Posterior vena cava (tissue), 2 donors: Measurements from ENCODE around the gene LBHD1. TPM values are rescaled to one million over a fixed set of nuclear protein-coding genes. Genes with fewer than 3 reads are reported as not detected.
A peak's percentile ranks its signal among the peaks of the same experiment; 100 is the strongest.
"Not testable (repeated sequence)": the region's sequence is repeated elsewhere in the genome, so short reads cannot be mapped to it uniquely, and the experiment has no call there.

Experiments used
- DNase-seq: peaks from one replicate; pipeline ENCODE4 v3.0.0-alpha.2; 2020; ENCODE audit warnings: low spot score
- intact Hi-C, 2 donors: fragments of 100-400 bp; cut with DNase I; formaldehyde crosslinking; loops; one replicate each; pipeline versions ENCODE4 v1.14.1 to v1.14.2; 2022 to 2023
- total RNA-seq, 2 donors: library from RNA; stranded (reverse); fragmentation: NEBNext Ultra II Directional; extraction: Animal tissue kit (Norgen Biotek cat#: 25700); gene quantifications; one replicate each; pipeline ENCODE4 v1.2.1, GENCODE V29; 2021
- donor health status: DM: yes; HTN: yes; CAD: no.
- donor health status: DM: yes; HTN: yes; CAD: no.

Gene LBHD1
- total RNA-seq, 2 donors from 2014 or later = 3.7 to 5.1 TPM

DNA sequence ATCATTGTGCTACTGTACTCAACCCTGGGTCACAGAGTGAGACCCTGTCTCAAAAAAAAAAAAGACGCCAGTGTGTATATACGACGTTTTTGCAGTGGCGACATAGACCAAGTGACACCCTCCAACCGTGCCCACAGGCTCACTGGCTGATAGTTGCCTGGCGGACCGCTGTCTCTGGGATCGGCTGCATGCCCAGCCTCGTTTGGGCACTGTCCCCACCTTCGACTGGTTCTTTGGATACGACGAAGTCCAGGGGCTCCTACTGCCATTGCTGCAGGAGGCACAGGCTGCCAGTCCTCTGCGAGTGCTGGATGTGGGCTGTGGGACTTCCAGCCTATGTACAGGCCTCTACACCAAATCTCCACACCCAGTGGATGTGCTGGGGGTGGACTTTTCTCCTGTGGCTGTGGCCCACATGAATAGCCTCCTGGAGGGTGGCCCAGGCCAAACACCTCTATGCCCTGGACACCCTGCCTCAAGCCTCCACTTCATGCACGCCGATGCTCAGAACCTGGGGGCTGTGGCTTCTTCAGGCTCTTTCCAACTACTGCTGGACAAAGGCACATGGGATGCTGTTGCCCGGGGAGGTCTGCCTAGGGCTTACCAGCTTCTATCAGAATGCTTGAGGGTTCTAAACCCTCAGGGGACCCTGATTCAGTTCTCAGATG lies 5.7 kb downstream of the LBHD1 start:
- no peak for DNase-seq
- intact Hi-C loops = no loop called here

DNA sequence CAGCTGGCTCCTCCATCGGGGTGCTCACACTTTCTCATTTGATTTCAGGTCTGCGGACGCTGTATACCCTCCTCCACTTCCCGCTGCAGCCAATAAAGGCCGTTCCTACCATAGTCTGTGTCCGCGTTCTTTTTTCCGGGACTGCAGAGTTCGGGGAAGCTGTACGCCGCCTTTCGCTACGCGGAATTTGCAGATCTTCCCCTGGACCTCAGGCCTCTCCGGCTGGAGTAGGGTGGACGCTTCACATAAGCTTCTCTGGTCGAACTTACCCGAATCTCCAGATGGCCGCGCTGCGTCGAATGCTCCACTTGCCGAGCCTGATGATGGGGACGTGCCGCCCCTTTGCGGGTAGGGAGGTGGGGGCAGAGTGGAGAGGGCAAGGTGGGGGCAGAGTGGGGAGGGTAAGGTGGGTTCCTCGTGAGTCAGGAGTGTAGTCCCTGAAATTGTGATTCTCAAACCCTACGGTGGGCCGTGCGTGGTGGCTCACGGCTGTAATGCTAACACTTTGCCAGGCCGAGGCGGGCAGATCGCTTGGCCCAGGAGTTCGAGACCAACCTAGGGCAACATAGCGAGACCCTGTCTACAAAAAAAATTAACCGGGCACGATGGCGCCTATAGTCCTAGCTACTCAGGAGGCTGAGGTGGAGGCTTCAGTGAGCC lies 6.3 kb downstream of the LBHD1 start:
- intact Hi-C loops = no loop called here
- peak; percentile 88 for DNase-seq

DNA sequence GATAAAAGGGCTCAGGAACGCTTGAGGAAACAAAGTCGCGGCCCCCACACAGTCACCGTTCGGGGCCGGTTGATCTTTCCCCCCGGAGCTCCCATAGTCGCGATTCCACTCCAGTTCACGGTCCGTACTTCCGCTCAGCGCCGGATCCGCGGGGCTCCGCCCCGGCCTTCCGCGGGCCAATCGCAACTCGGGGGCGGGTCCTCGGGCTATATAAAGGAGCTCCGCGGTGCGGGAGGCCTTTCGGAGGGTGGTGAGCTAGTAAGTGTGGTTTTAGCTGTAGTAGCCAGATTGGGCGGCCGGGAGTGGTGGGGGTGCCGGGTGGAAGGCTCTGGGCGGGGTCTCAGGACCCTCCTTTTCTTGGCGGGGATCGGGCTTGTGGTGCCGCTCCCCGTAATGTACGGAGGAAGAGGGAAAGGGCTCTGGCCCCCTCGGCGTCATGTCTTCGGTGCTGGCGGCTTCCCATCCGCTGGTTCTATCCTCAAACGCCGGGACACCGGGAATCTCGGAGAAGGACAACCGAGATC lies 6.9 kb downstream of the LBHD1 start, which contains the start of the genes C11orf98 and CSKMT:
Gene C11orf98, minus strand, starts transcription at position 136 of the 524 bp plus-strand sequence. Its CDS starts 41 bp downstream, at position 95.
Gene CSKMT, plus strand, starts transcription at position 238 of the 524 bp plus-strand sequence. CDS start 568 bp downstream, outside the sequence.
- peak; percentile 98 for DNase-seq
- intact Hi-C loops = no loop called here

DNA sequence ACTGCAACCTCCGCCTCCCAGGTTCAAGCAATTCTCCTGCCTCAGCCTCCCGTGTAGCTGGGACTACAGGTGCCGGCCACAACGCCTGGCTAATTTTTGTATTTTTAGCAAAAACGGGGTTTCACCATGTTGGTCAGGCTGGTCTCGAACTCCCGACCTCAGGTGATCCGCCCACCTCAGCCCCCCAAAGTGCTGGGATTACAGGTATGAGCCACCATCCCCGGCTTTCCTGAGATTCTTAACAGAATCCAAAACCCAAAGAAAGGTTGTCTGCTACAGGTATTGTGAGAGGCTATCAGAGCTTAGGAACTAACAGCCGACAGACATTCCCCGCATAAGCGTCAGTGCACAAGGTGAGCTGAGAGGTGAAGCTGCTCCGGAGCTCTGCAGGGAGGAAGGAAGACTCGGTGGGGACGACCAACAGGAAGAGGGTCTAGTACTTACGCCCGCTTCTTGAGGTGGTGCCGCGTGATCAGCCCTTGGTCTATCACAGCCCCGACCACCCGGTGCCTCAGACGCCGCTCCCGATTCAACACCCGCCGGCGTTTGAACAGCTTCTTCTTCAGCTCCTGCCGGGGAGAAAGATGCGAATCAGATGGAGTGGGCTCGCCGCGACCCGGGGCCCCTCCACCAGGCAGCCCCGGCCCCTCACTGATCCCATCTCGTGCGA lies 7.5 kb downstream of the LBHD1 start:
- DNase-seq = peak; percentile 85
- intact Hi-C loops = no loop called here

DNA sequence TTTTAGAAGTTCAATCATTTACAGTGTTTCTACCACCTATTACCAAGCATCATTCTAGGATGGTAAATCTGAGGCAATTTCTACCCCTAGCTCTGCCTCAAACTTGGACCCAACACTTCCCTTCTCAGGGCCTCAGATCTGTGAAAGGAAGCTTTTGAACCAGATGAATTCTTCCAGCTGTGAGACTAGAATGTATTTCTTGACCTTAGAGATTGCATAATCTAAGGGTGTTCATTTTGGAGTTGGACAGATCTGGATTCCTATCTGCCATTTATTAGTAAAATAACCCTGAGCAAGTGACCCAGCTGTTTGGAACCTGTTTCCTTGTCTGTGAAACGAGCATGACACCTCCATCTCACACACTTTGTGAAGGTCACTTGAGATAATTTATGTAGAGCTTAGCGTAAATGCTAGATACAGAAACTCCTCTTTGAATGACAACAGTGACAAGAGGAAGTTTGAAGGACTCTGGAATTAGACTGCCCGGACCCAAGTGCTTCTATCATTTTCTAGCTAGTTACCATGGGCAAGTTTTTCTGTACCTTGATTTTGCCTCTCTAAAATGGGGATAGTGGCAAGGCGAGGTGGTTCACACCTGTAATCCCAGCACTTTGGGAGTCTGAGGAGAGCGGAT lies 15.2 kb downstream of the LBHD1 start:
- DNase-seq = no peak
- intact Hi-C loops = no loop called here

DNA sequence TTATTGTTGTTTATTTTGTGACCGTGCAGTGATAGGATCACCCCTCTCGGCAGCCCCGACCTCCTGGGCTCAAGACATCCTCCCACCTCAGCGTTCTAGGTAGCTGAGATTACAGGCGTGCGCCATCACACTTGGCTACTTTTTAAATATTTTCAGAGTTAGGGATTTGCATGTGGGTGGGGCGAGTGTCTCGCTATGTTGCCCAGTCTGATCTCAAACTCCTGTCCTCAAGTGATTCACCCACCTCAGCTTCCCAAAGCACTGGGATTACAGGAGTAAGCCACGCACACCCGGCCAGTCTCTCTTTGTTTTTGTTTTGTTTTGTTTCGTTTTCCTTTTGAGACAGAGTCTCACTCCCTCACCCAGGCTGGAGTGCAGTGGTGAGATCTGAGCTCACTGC lies 17.8 kb downstream of the LBHD1 start:
- intact Hi-C loops = no loop called here
- DNase-seq = no peak

DNA sequence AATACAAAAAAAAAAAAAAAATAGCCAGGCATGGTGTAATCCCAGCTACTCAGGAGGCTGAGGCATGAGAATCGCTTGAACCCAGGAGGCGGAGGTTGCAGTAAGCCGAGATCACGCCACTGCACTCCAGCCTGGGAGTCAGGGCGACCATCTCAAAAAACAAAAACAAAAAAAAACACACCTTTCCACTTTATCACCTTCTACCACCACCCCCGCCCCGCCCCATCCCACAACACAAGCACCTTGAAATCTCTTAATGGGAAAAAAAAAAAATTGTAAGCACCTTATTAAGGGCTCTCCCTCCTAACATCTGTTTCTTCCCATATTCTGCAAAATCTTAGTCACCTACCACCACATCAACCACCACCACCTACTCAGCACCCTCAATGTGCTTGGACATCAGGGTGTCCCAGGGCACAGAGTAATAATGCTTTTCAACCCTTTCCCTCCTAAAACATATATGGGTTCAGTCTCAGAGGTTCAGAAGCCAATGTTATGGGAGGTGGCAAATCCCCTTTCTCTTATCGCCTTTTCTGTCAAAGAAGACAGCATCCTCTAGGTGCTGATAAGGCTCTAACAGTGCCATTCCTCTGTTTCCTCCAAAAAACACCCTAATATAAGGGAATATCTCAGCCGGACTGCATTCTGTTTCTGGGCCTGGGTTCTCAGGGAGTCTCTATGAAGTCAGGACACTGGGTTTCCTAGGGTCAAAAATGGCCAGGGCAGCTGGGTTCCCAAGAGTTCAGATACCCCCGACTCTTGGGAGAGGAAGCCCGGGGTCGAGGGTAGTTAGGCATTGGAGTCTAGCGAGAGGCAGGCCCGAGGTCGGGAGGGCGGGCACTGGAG lies 19.7 kb downstream of the LBHD1 start:
- intact Hi-C loops = no loop called here
- DNase-seq = no peak

DNA sequence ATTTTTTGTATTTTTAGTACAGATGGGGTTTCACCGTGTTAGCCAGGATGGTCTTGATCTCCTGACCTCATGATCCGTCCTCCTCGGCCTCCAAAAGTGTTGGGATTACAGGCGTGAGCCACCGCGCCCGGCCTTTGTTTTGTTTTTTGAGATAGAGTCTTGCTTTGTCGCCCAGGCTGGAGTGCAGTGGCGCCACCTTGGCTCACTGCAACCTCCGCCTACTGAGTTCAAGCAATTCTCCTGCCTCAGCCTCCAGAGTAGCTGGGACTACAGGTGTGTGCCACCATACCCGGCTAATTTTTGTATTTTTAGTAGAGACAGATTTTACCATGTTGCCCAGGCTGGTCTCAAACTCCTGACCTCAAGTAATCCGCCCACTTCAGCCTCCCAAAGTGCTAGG lies 21.8 kb downstream of the LBHD1 start:
- intact Hi-C loops, DNase-seq: not testable (repeated sequence)

DNA sequence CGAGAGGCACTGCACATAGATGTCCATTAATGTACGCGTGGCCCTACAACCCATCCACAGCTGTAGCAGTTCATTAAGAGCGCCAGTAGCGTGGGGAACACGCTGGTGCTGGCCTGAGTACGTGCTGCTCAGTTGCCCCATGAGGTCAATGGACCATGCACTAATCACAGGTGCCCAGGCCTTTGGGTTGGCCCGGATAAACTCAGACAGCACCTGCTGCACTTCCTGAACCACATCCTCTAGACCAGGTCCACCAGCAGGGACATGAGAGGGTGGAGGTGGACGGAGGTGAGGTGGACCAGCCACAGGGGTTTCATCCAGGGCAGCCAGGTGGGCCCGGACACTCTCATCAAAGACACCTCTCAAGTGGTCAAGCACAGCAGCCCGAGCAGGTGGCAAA lies 22.6 kb downstream of the LBHD1 start:
- intact Hi-C loops = no loop called here
- DNase-seq = no peak

DNA sequence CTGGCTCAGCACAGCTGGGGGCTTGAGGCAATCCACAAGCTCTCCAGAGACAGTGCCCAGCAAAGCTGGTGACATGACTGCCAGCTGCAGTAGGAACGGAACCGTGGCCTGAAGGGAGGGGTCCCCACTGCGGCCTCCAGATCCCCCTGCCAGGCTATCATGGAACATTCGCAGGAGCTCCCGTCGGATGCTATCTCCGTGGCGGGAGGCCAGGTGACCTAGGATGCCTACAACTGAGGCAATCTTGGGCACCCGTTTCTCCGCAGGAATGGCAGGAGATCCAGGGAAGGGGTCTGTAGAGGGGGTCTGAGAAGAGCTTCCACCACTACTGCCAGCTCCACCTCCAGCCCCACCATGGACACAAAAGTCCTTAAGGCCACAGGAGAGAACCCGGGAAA lies 23.1 kb downstream of the LBHD1 start:
- intact Hi-C loops = no loop called here
- no peak for DNase-seq

DNA sequence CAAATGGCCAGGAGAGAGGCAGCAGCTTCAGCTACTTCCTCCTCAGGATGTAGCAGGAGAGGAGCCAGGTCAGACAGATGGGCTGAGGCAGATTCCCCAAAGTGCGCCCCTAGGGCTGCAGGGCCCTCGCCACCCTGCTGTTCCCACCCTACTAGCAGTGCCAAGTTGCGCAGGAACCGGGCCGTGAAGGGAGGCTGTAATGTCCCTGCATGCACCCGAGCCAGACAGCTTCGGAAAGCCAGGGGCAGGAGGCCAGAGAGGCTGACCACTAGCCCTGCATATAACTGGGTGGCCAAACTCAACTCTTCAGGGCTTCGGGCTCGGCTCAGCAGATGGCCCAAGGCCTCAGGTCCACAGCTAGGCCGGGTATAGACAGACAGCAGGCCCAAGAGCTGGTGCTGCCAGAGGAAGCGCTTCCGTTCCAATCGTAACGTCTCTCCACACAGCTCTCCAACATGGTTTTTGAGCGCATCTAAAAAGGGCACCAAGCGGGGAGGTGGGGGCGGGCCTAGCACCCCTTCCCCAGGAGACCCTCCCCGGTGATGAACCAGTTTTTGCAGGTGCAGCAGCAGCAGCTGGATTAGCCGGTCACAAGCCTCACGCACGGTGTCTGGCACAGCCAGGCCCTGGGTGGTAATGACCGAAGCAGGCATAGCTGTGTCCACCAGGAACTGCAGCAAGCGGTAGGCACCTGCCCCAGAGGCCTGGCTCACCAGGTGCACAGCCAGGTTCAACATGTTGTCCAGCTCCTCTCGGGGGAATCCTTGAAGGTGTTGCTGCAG lies 23.7 kb downstream of the LBHD1 start:
- no peak for DNase-seq
- intact Hi-C loops = no loop called here

DNA sequence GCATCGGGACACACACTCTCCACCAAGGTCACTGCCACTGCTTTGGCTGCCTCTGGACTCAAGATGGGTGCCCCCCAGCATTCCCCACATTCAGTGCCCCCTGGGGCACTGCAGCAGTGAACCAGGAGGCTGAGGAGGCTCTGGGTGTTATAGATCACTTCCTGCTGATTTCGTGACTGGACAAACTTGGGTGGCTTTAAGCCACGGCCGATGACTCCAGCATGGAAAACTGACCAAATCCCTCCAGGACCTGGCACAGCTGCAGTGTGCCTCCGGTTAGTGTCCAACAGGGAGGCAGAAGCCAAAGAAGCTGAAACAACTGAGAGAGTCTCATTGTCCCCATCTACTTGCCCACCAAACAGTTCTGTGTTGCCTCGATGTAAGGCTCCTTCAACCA lies 24.5 kb downstream of the LBHD1 start:
- no peak for DNase-seq
- intact Hi-C loops = no loop called here

DNA sequence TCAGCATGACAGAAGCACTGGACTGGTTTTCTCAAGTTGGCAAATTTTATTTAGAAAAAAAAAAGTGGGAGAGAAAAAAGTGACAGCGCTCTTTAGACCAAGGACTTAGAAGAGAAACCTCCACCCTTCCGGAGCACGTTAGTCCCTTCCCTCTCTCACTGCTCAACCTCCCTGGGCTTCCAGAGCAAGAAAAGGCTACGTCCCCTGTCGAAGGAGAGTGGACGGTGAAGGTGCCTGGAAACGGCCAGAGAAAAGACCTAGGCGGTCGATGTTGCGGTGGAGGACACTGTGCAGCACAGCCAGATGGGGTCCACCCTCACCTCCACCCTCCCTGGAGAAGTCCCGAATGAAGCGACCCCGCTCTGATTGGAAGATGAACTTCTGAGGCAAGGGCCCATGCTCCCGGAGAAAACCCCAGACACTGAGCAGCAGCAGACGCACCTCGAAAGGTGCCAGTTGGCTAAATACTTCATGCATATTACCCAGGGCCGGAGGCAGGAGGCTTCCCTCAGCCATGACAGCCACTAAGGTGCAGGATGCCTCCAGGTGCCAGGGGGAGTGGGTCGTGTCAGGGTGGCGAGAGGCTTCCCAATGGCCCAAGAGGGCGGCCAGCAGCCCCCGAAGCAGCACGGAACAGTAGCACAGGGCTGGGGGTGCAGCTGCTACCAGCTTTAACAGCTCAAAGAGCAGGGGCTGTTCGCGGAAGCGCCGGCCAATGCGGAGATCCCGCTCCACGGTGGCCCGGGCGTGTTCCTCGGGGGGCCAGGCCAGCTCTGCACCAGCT lies 25.1 kb downstream of the LBHD1 start:
- intact Hi-C loops = no loop called here
- DNase-seq = no peak

DNA sequence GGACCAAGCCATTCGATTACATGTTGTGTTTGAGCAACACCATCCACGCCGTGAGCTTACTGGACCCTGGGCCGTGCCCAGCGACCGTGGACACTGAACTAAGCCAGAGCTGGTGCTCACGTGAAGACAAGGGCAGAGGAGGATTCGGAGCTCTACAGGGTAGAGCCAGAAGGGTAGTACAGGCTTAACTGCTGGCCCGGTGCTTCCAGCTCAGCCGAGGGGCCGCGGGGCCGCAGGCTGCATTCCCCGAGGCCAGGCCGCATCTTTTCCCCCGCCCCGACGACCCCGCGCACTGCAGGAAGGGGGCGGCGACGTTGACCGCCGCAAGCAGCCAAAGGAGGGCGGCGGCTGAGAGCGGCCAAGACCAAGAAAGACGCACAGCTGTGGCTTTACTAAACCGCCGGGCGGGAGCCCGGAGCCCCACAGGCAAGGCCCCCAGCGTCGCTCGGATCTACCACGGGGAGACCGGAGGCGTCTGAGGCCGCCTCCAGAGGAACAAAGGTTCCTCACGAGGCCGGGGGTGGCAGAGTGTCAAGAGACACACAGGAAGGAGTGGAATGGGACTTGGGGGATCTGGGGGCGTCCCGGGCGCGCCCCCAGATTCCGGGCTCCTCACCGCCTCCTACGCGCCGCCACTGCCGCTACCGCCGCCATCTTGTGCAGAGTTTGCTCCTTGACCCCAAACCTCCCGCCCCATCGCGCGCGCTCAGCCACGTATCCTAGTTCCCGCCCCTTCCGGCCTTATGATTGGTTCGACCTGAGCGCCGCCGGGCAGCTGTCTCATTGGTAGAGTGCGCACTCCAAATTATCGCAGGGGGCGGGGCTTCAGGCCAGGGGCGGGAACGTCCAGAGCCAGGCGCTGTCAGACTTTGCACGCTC lies 25.9 kb downstream of the LBHD1 start, which contains the start of gene GANAB:
Gene GANAB, minus strand, starts transcription at position 668 of the 879 bp plus-strand sequence. Its CDS starts 14 bp downstream, at position 654.
- DNase-seq = peak; percentile 100
- intact Hi-C loops = no loop called here

DNA sequence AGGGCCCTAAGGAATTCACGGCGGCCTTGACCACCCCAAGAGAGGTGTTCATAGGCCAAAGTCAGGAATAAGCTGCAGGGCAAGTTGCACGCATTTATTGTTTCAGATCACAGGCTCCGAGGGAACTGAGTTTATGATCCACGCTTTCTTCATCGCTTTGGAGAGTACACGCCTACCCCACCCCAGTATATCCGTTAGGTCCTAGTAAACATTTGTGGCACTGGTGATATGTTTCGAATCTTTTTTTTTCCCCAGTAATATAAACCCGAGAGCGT lies 26.5 kb downstream of the LBHD1 start:
- no peak for DNase-seq
- intact Hi-C loops = no loop called here

DNA sequence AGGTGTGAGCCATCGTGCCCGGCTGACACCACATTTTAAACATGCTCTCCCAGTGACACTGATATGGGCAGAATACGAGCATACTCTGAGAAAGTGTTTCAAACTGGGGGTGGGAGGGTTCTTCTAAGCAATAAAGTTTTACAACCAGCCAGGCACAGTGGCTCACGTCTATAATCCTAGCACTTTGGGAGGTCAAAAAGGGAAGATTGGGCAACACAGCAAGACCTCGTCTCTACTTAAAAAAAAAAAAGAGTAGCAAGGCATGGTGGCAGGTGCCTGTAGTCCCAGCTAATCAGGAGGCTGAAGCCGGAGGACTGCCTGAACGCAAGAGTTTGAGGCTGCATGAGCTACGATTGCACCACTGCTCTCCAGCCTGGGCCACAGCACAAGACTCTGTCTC lies 27.8 kb downstream of the LBHD1 start:
- intact Hi-C loops = no loop called here
- DNase-seq = no peak

DNA sequence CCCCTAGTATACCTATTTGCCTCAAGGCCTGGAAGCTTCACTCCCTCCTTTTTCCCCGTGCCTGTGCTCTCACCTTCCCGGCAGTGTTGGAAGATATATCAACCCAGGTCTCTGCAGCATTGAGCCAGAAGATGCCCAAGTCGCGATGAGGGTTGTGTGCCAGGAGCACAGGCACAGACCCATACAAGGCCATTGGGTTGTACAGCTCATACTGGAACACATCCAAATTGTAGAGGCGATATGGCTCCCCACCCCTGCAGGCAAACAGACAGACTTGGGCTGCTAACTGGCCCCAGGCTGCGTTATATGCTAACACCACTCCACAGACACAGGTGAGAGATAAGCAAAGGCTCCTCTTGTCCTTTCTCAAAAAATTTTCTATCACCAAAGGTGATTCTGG lies 39.6 kb downstream of the LBHD1 start:
- no peak for DNase-seq
- intact Hi-C loops = no loop called here
